HG03135 (cell line): ENCODE data around the gene USP36.

Source experiments
- ATAC-seq: cut with Tn5 transposase; IDR thresholded peaks from one replicate; pipeline ENCODE4 v1.9.1; 2021; ENCODE audit warnings: mild to moderate bottlenecking, moderate library complexity; ENCODE audit not compliant: unreplicated experiment

USP36 gene

GRCh38 chr17:78839235-78839761, 1.3 kb downstream of the USP36 start:
- no peak for ATAC-seq

DNA sequence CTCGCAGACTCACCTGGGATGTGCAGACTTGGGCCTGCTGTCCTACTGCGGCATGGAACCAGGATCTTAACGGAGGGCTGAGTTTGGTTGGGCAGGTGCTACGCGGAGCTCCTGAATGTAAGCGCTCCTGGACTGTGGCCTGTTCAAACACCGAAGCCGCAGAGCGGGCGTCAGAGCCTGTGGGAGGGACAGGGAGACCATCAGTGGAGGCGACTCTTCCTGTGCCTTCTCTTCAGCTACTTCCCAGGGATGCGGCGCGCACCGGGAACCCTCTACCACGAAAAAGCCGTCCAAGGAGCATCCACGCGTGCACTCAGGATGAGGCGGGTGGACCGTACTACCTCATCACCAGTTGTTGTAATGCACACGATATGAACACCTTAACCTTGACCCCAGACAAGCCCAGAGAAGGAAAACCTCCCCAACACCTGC, 2.0 kb downstream of the USP36 start:
- ATAC-seq: no peak

DNA sequence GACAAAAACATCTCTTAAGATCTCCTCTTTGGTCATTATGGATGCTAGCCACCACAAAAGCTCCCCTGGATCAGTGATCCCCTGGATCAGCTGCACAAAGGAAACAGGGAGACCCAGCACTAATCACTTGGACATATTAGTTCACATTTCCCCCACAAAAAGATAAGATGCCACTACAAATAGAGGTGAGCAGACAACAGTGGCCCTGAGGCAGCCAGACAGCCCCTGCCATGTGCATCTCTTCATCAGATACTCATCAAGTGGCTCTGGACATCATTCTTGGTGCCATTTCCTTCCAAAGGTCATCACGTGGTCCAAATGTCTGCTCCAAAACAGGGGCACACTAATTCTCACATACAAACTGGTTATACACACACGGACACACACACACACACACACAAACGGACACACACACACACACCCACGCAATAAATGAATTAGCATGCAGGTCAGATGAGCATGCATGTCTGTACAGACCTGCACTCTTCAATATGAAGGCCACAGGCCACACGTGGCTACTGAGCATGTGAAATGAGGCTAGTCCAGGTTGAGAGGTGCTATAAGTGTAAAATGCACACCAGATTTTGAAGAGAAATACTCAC, 4.1 kb downstream of the USP36 start:
- ATAC-seq: no peak

DNA sequence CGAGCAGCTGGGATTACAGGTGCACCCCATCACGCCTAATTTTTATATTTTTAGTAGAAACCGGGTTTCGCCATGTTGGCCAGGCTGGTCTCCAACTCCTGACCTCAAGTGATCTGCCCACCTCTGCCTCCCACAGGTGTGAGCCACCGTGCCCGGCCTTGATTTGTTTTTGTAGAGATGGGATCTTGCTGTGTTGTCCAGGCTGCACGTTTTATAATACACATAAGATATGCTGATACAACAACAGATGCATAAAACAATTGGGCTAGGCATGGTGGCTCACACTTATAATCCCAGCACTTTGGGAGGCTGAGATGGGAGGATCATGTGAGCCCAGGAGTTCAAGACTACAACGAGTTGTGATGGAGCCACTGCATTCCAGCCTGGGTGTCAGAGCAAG, 6.0 kb downstream of the USP36 start:
- ATAC-seq: no peak

GRCh38 chr17:78832541-78832810, 8.1 kb downstream of the USP36 start:
- no peak for ATAC-seq

DNA sequence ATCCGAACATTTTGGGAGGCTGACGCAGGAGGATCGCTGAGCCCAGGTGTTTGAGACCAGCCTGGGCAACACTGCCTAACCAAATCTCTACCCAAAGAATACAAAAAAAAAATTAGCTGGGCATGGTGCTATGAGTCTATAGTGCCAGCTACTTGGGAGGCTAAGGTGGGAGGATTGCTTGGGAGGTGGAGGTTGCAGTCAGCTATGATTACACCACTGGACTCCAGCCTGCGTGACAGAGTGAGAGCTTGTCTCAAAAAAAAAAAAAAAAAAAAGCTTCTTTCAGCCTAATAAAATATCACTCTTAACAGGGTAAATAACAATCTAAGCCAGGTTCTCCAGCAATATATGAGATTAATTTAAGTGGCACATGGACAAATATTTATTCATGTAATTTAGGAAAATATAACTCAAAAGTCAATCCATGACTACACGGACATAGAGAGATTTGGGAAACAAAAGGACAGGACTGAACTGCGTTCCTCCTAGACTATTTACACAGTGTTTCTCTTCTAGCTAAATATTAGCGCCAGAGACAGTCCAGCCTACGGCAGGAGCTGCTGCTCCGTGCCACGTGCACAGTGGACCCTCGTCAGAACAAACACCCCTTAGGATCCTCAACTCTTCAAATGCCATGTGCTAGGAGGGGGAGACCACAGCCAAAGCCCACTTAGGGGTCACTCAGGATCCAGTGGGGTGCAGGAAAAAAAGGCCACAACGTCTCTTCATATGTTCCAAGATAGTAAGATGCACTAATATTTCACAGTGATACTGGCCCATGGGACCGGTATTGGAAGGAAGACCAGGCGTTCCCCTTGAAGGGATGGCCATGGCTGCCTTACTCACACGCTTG, 8.7 kb downstream of the USP36 start:
- no peak for ATAC-seq

DNA sequence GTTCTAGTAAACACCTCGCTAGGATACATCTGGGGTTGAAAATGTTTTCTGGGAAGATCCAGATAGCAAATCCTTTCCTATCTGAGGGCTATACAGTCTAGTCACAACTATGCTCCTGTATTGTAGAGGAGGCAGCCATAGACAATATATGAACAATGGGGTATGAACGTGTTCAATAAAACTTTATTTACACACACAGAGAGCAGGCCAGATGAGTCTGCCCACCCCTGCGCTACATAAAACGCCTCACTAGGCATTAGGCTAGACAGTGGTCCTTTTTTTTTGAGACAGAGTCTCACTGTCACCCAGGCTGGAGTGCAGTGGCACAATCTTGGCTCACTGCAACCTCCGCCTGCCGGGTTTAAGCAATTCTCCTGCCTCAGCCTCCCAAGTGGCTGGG, 11.1 kb downstream of the USP36 start:
- ATAC-seq: no peak

GRCh38 chr17:78828470-78829185, 12.0 kb downstream of the USP36 start:
- ATAC-seq: no peak

DNA sequence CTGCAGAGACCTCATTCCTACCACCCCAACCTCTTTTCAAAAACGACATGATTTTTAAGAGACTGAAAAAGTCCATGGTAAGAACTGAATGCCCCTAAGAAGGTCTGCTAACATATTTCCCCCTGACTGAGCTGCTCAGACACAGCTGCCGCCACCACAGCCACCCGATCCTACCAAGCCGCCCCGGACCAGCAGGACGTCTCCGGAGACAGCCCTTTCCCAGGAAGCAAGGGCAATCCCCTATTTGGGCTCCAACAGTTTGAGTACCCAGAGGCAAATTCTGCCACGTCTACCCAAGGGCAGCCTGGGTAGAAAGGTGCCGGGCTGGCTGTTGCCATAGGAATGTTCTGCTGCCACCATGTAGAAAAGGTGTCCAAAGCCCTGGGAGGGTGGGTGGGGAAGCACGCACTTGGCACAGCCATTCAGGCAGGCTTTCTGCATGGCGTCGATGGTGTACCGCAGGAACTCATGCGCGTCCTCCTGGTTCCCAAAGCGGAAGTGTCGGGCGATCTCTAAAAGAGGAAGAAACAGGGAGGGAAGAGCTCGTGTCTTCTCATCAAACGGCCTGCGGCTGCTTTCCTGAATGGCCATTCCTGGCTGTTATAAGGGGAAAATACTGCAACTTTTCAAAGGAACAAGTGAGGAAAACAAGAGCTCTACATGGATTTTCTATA, 13.6 kb downstream of the USP36 start:
- no peak for ATAC-seq

DNA sequence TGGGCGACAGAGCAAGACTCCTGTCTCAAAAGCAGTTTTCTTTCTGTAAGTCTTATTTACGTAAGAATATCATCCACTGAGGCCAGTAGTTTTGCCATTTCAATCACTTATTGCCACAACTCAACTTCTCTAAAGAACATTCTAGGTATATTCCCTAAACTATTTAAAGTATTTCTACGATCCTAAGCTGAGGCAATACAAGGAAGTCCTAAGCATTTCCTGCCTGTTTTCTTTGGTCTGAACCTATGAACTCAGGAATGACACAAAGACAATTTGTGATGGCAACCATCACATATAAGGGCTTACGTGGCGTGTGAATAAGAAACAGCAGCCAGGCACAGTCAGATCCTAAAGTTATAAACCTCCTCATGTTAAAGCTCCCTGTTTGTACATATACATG, 14.2 kb downstream of the USP36 start:
- no peak for ATAC-seq

DNA sequence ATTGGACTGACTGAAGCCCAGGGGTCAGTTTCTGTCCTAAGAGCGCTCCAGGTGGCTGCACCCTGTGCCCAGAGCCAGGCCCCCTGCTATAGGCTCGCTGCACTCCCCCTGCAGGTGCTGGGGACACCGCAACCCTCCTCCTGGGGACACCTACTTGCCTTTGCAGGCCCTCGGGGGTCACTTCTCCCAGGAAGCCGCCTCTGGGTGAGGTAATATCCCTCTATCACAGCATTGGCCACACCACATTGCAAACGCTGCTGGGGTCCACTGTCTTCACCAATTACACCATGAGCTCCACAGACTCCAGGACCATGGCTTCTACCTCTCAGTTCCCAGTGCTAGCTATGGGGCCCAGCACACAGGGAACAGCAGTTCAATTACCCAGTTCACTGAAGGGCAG, 14.9 kb downstream of the USP36 start:
- ATAC-seq: no peak

GRCh38 chr17:78824240-78824639, 16.4 kb downstream of the USP36 start:
- no peak for ATAC-seq

- no peak for ATAC-seq
Measured at GRCh38 chr17:78823282-78824046, 17.1 kb downstream of the USP36 start.

DNA sequence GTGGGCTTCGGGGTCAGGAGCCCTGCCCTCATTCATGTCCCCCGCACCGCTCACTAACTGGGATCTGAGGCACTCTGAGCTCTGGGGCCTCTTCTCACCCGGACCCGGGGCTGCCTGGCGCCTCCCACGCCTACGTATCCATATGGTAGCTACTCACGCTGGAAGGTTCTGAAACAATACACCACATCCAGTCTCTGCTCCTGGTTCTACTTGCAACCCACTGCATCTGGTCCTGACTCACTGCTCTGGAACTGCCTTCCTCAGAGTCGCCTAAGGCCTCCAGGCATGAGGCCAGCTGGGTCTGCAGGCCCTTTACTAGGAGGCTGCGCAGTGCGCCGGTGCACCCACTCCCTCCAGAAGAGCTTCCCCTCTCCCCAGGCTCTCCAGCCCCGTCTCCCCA, 18.1 kb downstream of the USP36 start:
- ATAC-seq: no peak

DNA sequence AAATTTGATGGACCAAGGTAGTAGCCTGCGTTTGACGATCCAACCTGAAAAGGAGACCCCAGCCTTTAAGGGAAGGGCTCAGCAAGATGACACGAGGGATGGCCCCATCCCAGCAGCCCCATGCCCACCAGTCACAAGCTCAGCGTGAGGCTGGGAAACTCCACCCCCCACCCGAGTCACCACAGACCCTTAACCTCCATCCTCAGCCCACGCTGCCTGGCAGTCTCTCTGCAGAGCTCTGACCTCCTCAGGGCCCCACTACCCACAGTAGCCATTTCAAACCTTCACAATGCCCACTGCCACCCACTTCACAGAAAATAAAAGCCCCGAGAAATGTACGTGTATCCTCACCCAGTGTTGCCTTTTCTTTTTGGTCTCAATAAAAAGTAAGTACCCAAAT, 18.7 kb downstream of the USP36 start:
- ATAC-seq: no peak

DNA sequence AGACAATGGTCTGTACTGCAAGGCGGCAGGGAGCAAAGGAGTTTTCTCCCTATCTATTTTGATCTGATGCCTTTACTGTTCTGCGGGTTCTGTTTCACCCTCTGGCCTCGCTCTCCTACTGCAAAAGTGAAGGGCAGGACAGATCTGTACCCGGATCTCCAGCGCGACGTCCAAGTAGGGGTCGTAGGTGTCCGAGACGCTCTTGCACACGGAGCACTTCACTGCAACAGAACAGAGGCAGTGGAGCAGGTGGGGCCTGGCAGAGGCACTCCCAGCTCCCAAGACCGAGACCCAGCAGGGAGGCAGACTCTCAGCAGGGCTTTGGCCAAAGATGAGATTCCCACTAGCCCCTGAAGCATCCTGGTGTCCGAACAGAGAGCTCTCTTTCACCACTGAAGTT, 19.8 kb downstream of the USP36 start:
- ATAC-seq: no peak

- ATAC-seq: no peak
Measured at GRCh38 chr17:78819806-78820792, 20.5 kb downstream of the USP36 start.

- no peak for ATAC-seq
Measured at GRCh38 chr17:78819402-78819801, 21.2 kb downstream of the USP36 start.

- no peak for ATAC-seq
Measured at GRCh38 chr17:78818932-78819331, 21.7 kb downstream of the USP36 start.
